Adipose tissue (tissue), 3 donors: ENCODE results near the gene CALCOCO1. TPM values are rescaled to one million over a fixed set of nuclear protein-coding genes. Genes with fewer than 3 reads are reported as not detected.
"Not testable (repeated sequence)": the region's sequence is repeated elsewhere in the genome, so short reads cannot be mapped to it uniquely, and the experiment has no call there.

Experiments
- H3K27ac ChIP-seq: one replicate; pipeline ENCODE4 v1.5.1; 2013; ENCODE audit warnings: low read depth, low read length
- WGBS, 3 donors: extraction: QIAGEN DNeasy Blood & Tissue Kit; methylation state at CpG; one replicate each; pipeline ENCODE4 v1.1.7; 2013; 5-methylcytosine and 5-hydroxymethylcytosine counted together
- polyA plus RNA-seq, 3 donors: library from polyadenylated mRNA; stranded (reverse); fragments of 200-250 nt; gene quantifications; one replicate each; pipeline ENCODE4 v1.2.3, GENCODE V29; 2013
- donor health status: healthy with polysubstance abuse.
- donor health status: Bipolar disorder and iron deficiency.
- donor health status: healthy.

Gene CALCOCO1
- polyA plus RNA-seq, 3 donors = 82.7 to 149 (median 116) TPM

DNA sequence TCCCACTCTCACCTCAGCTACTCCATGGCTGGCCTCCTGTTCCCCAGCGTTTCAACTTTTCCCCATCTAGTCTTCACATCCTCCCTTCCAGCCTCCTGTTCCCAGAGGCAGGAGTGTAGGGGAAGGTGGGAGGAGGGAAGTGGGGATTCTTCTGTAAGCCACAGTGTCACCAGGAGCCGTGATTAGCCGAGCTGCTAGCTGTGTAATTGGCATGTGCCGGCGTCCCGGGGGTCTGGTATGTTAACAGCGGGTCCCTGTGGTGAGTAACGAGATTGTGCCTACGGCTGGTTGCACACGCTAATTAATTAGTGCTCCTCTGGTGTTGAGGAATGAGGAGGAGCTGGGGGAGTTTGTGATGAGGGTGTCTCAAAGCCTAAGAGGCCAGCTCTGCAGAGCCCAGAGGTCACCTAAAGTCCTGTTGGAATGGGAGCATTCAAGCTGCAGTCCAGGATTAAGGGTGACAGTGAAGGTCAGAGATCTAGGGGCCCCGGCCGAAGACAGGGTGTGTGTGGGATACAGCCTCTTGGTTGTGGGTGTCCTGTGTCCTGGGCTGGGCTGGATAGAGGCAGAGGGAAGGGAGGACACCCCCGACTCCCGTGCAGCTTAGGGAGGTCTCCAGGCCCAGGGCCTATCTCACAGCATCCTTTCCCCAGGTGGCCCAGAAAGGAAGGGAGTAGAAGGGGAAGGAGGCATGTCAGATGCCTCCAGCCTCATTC, 10.0 kb upstream of the CALCOCO1 start:
- H3K27ac ChIP-seq = no peak overlapping the region
- WGBS, 3 donors = 73 to 89% (median 80%) methylated on average over 14 of the region's 14 CpGs

DNA sequence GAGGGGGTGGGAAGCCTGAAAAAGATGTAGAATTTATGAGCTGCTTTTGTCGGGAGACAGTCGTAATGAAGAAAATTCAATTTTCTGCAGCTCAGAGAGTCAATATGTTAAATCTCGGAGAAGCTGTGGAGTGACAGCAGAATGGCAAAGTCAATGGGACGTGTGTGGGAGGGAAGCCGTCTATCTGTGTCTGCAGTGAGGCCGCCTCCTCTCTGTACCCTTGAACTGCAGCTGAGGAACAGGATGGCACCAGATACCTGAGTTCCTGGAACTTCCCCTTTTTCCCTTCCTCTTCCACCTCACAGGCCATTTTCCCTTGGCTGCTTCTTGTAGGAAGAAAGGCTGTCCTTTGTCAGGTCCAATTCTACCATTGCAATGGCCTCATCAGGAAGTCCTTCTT, 9.3 kb upstream of the CALCOCO1 start:
- no peak overlapping the region for H3K27ac ChIP-seq
- 87 to 91% (median 90%) methylated on average over 6 of the region's 6 CpGs for WGBS, 3 donors

DNA sequence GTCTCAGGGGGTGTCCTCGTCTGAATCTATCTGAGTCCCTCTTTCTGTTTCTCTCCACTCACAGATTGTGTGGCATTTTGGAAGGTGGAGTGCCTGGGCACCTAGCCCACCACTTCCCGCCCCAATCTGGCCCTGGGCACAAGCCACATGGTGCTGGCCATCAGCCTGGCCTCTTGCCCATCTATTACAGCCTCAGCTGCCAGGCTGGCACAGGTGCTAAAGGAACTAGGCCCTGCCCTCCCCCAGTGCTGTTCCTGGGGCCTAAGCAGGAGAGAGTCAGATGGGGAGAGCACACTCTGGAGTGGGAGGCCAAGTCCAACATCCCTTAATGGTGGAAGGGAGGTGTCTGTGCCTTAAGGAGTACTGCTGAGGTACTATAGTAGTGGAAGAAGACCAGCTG, 8.3 kb upstream of the CALCOCO1 start:
- no peak overlapping the region for H3K27ac ChIP-seq
- 13 to 77% (median 56%) methylated on average over 2 of the region's 2 CpGs for WGBS, 3 donors

DNA sequence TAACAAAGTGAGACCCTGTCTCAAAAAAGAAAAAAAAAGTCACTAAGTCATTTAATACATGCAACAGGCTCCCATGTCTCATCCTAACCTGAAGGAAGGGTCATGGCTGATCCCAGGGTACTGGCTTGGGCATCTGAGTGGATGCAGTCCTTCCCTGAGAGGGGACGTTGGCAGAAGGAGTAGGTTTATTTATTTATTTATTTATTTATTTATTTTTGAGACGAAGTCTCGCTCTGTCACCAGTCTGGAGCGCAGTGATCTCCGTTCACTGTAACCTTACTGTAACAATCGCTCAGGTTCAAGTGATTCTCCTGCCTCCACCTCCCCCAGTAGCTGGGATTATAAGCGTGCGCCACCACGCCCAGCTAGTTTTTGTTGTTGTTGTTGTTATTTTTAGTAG, 7.2 kb upstream of the CALCOCO1 start:
- WGBS, 3 donors = 88 to 93% (median 90%) methylated on average over 9 of the region's 9 CpGs
- no peak overlapping the region for H3K27ac ChIP-seq

DNA sequence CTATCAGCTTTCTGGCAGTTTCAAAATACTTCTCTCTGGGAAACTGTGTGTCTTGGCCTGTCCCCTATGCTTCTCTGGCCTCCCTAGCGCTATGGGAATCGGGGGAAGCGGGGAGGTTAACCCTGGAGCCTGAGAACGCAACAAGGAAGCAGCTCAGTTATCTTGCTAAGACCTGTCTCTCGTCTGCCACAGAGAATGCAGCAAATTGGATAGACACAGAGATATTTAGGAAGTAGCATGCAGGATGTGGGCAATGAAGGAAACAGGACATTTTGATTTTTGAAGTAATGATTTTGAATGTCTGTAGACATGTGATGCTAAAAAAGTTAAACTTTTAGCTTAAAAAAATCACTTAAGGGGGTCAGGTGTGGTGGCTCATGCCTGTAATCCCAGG, 6.6 kb upstream of the CALCOCO1 start:
- no peak overlapping the region for H3K27ac ChIP-seq
- WGBS, 3 donors = 31 to 70% (median 35%) methylated on average over 5 of the region's 5 CpGs

DNA sequence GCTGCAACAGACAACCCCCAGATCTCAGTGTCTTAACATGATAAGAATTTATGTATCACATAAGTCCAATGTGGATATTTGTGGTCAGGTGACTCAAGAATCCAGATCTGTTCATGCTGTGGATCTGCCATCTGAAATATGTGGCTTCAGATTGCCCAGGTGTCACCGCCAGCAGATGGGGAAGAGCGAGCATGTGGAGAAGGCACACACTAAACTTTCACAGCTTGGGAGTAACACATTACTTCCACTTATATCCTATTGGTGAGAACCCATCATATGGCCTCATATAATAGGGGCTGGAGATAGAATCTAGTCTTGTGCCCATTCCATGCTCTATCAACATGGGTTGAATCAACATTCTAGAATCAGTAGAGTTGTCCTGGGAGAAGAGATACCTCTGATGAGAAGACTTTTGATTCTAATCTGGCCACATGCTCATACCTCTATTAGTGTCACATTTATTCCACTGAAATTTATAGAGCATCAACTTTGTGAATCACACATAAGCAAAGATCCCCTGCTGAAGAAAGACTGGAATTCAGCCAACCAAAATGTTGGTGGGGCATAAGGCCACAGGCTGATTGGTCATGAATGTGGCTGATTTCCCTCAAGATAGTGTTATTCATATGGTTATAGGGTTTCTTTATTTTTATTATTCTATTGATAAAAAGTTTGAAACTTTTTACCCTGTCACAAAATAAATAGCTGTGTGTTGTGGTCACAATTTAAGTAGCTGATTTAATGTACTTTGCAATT, 6.0 kb upstream of the CALCOCO1 start:
- H3K27ac ChIP-seq = no peak overlapping the region
- WGBS, 3 donors = 92 to 93% (median 92%) methylated on average over 2 of the region's 2 CpGs

DNA sequence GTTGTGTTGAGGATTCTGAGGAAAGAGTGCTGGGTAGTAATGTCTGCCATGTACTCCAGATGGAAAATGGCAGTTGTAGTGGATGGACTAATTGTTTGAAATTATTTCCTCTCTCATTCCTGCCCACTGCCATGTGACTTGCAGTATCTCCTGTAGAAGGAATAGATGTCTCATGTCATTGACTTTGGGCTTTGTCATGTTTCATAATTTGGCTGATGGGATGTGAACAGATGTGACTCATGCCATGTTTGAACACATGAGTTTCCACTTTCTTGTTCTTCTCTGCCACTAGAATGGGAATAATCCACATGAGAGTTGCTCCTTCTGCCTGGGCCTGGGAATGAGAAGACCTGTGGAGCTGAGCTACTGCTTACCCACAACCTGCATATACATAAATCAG, 2.4 kb upstream of the CALCOCO1 start:
- no peak overlapping the region for H3K27ac ChIP-seq

DNA sequence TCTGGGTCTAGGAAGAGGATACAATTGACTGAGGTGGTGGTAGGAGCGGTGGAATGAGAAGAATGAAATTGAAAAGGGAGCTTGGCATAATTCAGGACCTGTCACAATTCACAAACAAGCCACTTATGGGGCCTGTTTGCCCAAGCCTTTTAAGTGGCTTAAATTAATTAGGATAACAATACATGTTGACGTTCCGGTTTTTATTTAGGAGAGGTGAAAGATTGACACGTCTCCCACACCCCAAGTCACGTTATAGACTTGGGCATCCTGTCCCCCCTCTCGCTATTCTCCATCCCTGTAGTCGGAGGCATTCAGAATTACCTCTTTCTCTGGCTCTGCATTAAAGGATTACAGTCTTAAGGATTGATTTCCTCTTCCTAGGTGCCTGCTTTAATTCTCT, 954 bp upstream of the CALCOCO1 start:
- 61 to 72% (median 66%) methylated on average over 7 of the region's 7 CpGs for WGBS, 3 donors
- no peak overlapping the region for H3K27ac ChIP-seq

DNA sequence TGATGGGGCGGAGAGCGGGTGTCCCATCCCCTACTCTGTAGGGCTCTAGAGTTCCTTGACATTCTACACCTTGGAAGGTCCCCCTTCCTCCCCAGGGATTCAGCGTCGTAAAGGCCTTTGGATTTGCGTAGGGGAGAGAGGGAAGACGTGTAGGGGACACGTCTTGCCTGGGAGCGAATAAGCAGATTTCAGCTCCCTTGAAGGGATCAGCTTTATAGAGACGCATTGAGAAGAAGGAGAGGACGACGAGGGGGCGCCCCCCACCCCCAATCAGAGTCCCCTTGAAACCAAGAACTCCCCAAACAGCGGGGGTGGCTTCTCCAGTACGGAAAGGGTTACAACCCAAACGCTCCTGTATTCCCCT, 324 bp downstream of the CALCOCO1 start:
- 1 to 2% (median 2%) methylated on average over 15 of the region's 15 CpGs for WGBS, 3 donors
- no peak overlapping the region for H3K27ac ChIP-seq

DNA sequence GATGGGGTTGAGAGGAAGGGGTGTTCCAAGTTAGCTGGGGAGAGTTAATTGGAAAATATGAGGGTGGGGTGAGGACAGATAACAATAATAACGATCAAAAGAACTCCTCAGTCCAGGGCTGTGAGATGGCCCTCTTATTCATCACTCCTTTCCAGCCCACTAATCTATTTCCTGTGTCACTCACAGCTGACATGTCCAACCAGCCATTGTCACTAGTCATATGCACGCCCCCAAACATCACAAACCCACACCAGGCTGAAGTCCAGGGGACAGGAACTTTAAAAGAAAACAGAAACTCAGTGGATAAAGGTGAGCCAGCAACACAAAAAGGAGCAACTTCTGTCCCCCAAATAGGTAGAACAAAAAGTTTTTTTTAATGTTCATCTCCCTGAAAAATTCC, 911 bp downstream of the CALCOCO1 start:
- 18 to 28% (median 26%) methylated on average over 2 of the region's 2 CpGs for WGBS, 3 donors
- no peak overlapping the region for H3K27ac ChIP-seq

DNA sequence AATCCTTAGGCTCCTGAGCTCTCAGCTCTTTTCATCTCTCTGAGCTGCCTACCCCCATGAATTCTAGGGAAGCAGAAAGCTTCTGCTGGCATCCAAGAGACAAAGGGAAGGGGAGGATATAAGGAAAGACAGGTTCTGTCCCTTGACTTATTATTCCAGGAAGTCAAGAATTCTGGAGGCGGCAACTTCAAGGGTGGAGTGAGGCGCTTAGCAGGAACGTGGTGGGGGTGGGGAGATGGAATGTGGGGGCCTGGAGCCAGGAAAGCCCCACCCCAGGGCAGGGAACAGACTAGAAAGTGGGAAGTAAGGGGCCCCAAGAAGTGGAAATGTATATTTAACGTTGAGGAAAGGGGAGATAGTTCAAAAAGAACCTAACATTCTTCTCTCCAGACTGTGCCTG, 1.4 kb downstream of the CALCOCO1 start:
- H3K27ac ChIP-seq = no peak overlapping the region

DNA sequence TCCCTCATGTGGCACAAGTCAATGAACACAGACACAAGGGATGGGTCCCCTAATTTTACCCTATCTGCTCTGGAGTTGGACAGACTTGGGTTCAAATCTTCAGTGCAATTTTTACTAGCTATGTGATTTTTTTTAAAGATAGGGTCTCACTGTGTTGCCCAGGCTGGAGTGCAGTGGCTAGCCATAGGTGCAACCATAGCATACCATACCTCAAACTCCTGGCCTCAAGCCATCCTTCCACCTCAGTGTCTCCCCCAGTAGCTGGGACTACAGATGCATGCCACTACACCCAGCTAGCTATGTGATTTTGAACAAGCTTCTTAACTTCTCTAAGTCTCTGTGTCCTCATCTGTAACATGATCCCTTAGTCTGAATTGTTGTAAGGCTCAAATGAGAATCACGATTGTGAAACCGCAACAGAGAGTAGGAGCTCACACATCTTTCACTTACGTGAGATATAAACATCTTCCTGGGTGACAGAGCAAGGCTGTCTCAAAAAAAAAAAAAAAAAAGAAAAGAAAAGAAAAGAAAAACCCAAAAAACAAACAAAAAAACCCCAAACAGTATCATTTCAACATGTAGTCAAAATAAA, 4.7 kb downstream of the CALCOCO1 start:
- WGBS, 3 donors = 84 to 90% (median 88%) methylated on average over 3 of the region's 3 CpGs
- H3K27ac ChIP-seq = no peak overlapping the region

More for the DNA sequence above, 1.4 kb downstream of the CALCOCO1 start:
- 34 to 40% (median 38%) methylated on average over 4 of the region's 4 CpGs for WGBS, 3 donors

DNA sequence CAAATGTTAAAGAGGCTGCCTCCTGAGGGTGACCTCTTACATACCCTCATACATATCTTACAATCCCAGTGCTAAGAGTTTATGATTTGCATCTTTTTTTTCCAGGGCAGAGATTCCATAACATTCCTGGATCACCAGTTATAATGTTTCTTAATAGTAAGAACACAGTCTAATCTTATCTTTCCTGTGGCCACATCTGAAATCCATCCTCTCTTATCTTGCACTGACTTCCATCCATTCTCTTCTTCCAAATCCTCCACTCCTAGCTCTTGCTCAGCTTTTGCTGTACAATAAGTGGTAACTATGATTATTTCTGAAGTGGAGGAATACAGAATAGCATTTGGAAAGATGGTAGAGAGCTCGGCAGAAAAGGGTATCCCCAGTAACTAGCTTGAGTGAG, 6.3 kb downstream of the CALCOCO1 start:
- 78 to 87% (median 87%) methylated on average over 1 of the region's 1 CpG for WGBS, 3 donors
- no peak overlapping the region for H3K27ac ChIP-seq

DNA sequence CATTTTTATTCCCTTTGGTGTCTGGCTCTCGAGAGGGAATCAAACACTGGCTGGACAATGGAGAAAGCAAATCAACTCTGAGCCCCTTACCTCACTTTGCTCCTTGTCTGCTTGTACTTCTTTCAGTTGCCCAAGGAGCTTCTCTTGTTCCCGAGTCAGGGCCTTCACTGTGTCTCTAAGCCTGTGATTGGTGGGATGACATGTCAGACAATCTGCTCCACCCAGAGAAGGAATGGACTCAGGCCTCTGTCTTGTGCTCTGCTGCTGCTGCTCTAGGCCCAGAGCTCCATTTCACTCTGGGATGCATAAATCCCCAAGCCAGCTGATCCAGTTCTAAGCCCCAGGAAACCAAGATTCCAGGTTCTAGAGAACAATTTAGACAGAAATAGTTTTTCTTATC, 7.6 kb downstream of the CALCOCO1 start:
- no peak overlapping the region for H3K27ac ChIP-seq
- WGBS, 3 donors = 72 to 84% (median 81%) methylated on average over 2 of the region's 2 CpGs

DNA sequence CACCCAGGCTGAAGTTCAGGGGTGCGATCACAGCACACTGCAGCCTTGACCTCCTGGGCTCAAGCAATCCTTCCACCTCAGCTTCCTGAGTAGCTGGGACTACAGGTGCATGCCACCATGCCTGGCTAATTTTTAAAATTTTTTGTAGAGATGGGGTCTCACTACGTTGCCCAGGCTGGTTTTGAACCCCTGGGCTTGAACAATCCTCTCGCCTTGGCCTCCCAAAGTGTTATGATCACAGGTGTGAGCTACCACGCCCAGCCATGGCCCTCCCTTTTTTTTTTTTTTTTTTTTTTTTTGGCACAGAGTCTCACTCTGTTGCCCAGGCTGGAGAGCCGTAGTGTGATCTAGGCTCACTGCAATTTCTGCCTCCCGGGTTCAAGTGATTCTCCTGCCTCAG, 8.7 kb downstream of the CALCOCO1 start:
- WGBS, 3 donors = 85 to 94% (median 93%) methylated on average over 6 of the region's 6 CpGs
- not testable (repeated sequence) for H3K27ac ChIP-seq

DNA sequence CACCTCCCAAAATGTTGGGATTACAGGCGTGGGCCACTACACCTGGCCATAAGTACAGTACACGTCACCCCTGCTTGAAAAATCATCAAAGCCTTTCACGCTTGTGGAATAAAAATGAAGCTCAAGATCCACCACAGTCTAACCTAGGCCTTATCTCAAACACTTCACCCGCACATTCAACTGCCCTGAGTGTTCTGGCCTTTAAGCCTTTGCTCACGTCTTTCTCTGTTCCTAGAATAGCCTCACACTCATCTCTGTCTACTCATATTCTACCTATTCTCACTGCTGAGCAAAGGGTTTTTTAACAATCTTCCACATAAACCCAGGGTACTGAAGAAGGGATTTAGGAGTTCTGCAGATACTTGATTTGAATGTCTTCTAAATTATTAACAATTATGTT, 9.9 kb downstream of the CALCOCO1 start:
- no peak overlapping the region for H3K27ac ChIP-seq
- WGBS, 3 donors = 90 to 96% (median 95%) methylated on average over 5 of the region's 5 CpGs

DNA sequence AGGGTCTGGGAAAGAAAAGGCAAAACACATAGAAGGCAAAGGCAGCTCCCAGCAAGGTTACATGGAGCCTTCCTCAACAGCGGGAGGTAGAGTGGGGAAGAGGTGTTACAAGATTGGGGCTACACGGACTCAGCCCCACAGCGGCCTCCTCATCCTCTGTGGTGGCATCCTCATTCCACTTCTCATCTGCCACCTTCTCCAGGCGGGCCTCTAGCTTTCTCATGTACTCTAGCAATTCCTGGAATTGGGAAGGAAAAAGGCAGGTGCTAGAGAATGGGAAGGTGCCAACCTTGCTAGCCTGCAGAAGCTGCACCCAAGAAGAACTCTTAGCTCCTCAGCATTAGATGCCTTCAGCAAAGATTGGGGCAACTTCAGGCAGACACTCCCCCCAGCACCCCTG, 13.2 kb downstream of the CALCOCO1 start:
- H3K27ac ChIP-seq = no peak overlapping the region
- WGBS, 3 donors = 91 to 98% (median 96%) methylated on average over 4 of the region's 4 CpGs

DNA sequence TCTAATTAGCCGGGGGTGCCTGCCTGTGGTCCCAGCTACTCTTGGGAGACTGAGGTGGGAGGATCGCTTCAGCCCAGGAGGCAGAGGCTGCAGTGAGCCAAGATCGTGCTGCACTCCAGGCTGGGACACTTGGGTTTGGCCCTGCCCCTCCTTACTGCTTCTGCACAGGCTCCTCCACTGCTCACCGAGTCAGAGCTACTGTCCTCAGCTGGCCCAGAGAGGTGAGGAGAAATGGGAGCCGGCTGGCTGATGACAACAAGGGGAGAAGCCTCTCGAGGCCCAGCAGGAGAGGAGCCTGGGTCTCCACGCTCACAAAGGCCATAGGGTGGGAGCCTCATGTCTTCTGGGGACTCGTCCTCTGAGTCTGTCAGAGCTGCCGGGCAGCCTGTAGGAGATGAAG, 13.7 kb downstream of the CALCOCO1 start:
- WGBS, 3 donors = 78 to 87% (median 85%) methylated on average over 9 of the region's 9 CpGs
- no peak overlapping the region for H3K27ac ChIP-seq

DNA sequence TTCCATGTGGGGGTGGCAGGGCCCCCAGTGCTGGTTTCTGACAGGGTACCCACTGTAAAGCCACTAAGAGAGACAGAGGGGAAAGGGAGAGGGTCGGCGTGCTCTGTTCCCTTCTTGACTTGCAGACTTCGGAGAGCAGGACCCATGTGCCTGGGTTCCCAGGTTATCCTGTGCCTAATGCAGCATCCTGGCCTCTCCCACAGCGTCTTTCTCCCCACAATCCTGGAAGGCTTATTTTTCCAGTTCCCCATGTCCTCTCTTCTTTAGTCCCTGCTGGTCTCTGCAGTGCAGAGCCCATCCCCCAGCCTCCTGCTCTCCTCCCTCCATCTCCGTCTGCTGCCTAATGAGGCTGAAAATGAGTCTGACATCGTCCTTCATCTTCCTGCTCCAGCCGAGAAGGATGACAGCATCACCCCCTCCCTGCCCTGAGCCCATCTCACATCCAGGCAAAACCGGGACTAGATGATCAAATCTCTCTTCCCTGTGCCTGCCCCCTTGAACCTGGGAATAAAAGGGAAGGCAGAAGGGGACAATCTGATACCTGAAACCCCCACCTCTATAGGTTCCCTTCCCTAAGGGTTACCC, 15.1 kb downstream of the CALCOCO1 start:
- H3K27ac ChIP-seq = no peak overlapping the region
- WGBS, 3 donors = 78 to 83% (median 79%) methylated on average over 8 of the region's 8 CpGs
